Heart left ventricle (tissue), 16 donors: Measurements from ENCODE around the gene EIF4A3. TPM values are rescaled to one million over a fixed set of nuclear protein-coding genes. Genes with fewer than 3 reads are reported as not detected.

Source experiments
- ATAC-seq, 4 donors: fragments of 200-7000 bp; cut with Tn5 transposase; one replicate each; pipeline ENCODE4 v1.9.1; 2020 to 2022; ENCODE audit warnings: moderate library complexity in 4 of 4, mild to moderate bottlenecking in 3 of 4, moderate number of reproducible peaks in 1 of 4
- DNase-seq, 5 donors: peaks; one replicate each; pipeline ENCODE4 v3.0.0-alpha.2; 2020
- H3K27ac ChIP-seq, 12 donors: fragments of 200-600 bp; sonication (generic) in 4 of 12; one replicate each; pipeline versions ENCODE4 v1.5.0 to v1.8.0; 2016 to 2022; ENCODE audit warnings: mild to moderate bottlenecking in 2 of 12
- H3K27me3 ChIP-seq, 9 donors: fragments of 200-600 bp; sonication (generic) in 2 of 9; one replicate each; pipeline versions ENCODE4 v1.5.1 to v1.8.0; 2016 to 2022; ENCODE audit warnings: mild to moderate bottlenecking in 3 of 9
- H3K36me3 ChIP-seq, 9 donors: fragments of 200-600 bp; sonication (generic) in 2 of 9; one replicate each; pipeline versions ENCODE4 v1.5.0 to v1.8.0; 2018 to 2022; ENCODE audit warnings: mild to moderate bottlenecking in 2 of 9
- H3K4me1 ChIP-seq, 12 donors: fragments of 200-600 bp; sonication (generic) in 4 of 12; one replicate each; pipeline versions ENCODE4 v1.5.0 to v1.8.0; 2016 to 2022; ENCODE audit warnings: mild to moderate bottlenecking in 3 of 12
- H3K4me3 ChIP-seq, 12 donors: fragments of 200-600 bp; sonication (generic) in 4 of 12; one replicate each; pipeline versions ENCODE4 v1.5.0 to v1.8.0; 2017 to 2022; ENCODE audit warnings: mild to moderate bottlenecking in 9 of 12, moderate library complexity in 4 of 12
- H3K9me3 ChIP-seq, 12 donors: fragments of 200-600 bp; sonication (generic) in 4 of 12; one replicate each; pipeline versions ENCODE4 v1.5.0 to v1.8.0; 2016 to 2022; ENCODE audit warnings: mild to moderate bottlenecking in 1 of 12
- CTCF ChIP-seq, 12 donors: fragments of 200-600 bp; sonication (generic) in 4 of 12; IDR thresholded peaks; one replicate each; pipeline versions ENCODE4 v1.5.0 to v1.8.0; 2018 to 2022; ENCODE audit warnings: antibody characterized with exemption in 12 of 12, mild to moderate bottlenecking in 5 of 12
- POLR2A ChIP-seq, 2 donors: fragments of 450-650 bp; IDR thresholded peaks; one replicate each; pipeline ENCODE4 v1.6.1; 2017; ENCODE audit warnings: antibody characterized with exemption in 2 of 2, mild to moderate bottlenecking in 2 of 2, moderate library complexity in 2 of 2
- WGBS, 4 donors: extraction: QIAGEN DNeasy Blood & Tissue Kit in 2 of 4; methylation state at CpG; one replicate each; pipeline versions ENCODE4 v1.1.5 to v1.1.7; 2013 to 2018; 5-methylcytosine and 5-hydroxymethylcytosine counted together
- intact Hi-C, 10 donors: fragments of 100-400 bp; cut with DNase I; formaldehyde crosslinking; loops; one replicate each; pipeline versions ENCODE4 v1.11.1 to v1.14.2; 2022
- polyA plus RNA-seq, 2 donors: library from polyadenylated mRNA; stranded (reverse); fragments of 200-250 nt; gene quantifications; one replicate each; pipeline ENCODE4 v1.2.3, GENCODE V29; 2013
- total RNA-seq, 9 donors: library from RNA; depleted of rRNA in 2 of 9; stranded (reverse); fragments of >200 nt in 2 of 9; fragmentation: NEBNext Ultra II Directional in 3 of 9; extraction: Animal tissue kit (Norgen Biotek cat#: 25700) in 3 of 9; gene quantifications; one replicate each; pipeline versions ENCODE4 v1.1.0 to v1.2.4, GENCODE V29; 2016 to 2023
- donor health status: ischemic (EF 13 %, LVEDD 7.1; RV severe dilation, severe dysfunction).
- donor health status: healthy with polysubstance abuse.
- donor health status: DM: no; HTN: yes; CAD: no.
- donor health status: DM: no; HTN: no; CAD: no.
- donor health status: ischemic (EF 25% LVEDD 6.9; RV normal size, moderate dysfunction).
- donor health status: ischemic (EF 25% LVEDD 5.7; RV mildly dilated, moderate dysfunction).
- donor health status: healthy.
- donor health status: DM: yes; HTN: yes; CAD: no.
- donor health status: ischemic (EF 35%, LVEDD 5.7; RV mildly dilated, moderate dysfunction).
- donor health status: nonischemic (EF 11% LVEDD 7.7; RV severe dilation, severe dysfunction).
- donor health status: DM: yes; HTN: yes; CAD: no.
- donor health status: PGD.
- donor health status: ischemic (EF 29% LVEDD 5.4; RV normal size, mild dysfunction).
- donor health status: nonischemic (EF 23%, LVEDD 6.1; RV moderate dilation, normal function).

Gene EIF4A3
- total and polyA plus RNA-seq, 11 donors: 17.8 to 57.5 (median 31.6) TPM

GRCh38 chr17:80115159-80115558, 31.8 kb downstream of the EIF4A3 start:
- no peak overlapping the region for H3K4me3 ChIP-seq
- H3K27me3 ChIP-seq: no peaks in the 10 kb centered on the region
- 93 to 95% (median 94%) methylated on average over 8 of the region's 8 CpGs for WGBS, 4 donors
- no peak for DNase-seq
- H3K9me3 ChIP-seq: peaks cover 0 to 10% (median 0%) of the 10 kb centered on the region in 12 donors
- TF ChIP-seq CTCF (IDR thresholded peaks at IDR 0.05): no peak
- no peak for TF ChIP-seq POLR2A (IDR thresholded peaks at IDR 0.05)
- H3K27ac ChIP-seq: no peak overlapping the region
- intact Hi-C loops: no loop called here
- ATAC-seq: no peak
- peaks cover 0 to 35% (median 0%) of the 10 kb centered on the region in 9 donors for H3K36me3 ChIP-seq
- no peaks in the 10 kb centered on the region for H3K4me1 ChIP-seq

GRCh38 chr17:80114758-80115157, 32.2 kb downstream of the EIF4A3 start:
- TF ChIP-seq CTCF (IDR thresholded peaks at IDR 0.05) (no peak), POLR2A (IDR thresholded peaks at IDR 0.05) (no peak)
- H3K27ac ChIP-seq: no peak overlapping the region
- H3K36me3 ChIP-seq: peaks cover 0 to 39% (median 2%) of the 10 kb centered on the region in 9 donors
- H3K4me3 ChIP-seq: no peak overlapping the region
- 78 to 96% (median 91%) methylated on average over 7 of the region's 7 CpGs for WGBS, 4 donors
- ATAC-seq (no peak), DNase-seq (no peak)
- intact Hi-C loops: no loop called here
- no peaks in the 10 kb centered on the region for H3K27me3 ChIP-seq
- H3K4me1 ChIP-seq: no peaks in the 10 kb centered on the region
- H3K9me3 ChIP-seq: peaks cover 0 to 10% (median 0%) of the 10 kb centered on the region in 12 donors

- H3K9me3 ChIP-seq: peaks cover 0 to 10% (median 0%) of the 10 kb centered on the region in 12 donors
- no peaks in the 10 kb centered on the region for H3K27me3 ChIP-seq
- peaks cover 0 to 36% (median 2%) of the 10 kb centered on the region in 9 donors for H3K36me3 ChIP-seq
- no peak overlapping the region for H3K27ac ChIP-seq
- H3K4me1 ChIP-seq: no peaks in the 10 kb centered on the region
- H3K4me3 ChIP-seq: no peak overlapping the region
- DNase-seq (no peak), ATAC-seq (no peak)
- WGBS, 4 donors: 89 to 91% (median 91%) methylated on average over 8 to 20 of the region's 20 CpGs
- TF ChIP-seq CTCF (IDR thresholded peaks at IDR 0.05) (no peak), POLR2A (IDR thresholded peaks at IDR 0.05) (no peak)
- intact Hi-C loops: no loop called here
Observed at GRCh38 chr17:80113033-80113484, 33.9 kb downstream of the EIF4A3 start.

GRCh38 chr17:80112471-80113032, 34.4 kb downstream of the EIF4A3 start:
- Histone ChIP-seq H3K27ac (no peak overlapping the region), H3K27me3 (no peaks in the 10 kb centered on the region), H3K9me3 (peaks cover 0 to 10% (median 0%) of the 10 kb centered on the region in 12 donors), H3K36me3 (peaks cover 0 to 41% (median 2%) of the 10 kb centered on the region in 9 donors), H3K4me3 (no peak overlapping the region), H3K4me1 (no peaks in the 10 kb centered on the region)
- ATAC-seq: no peak
- WGBS, 4 donors: 91 to 95% (median 93%) methylated on average over 16 to 24 of the region's 24 CpGs
- intact Hi-C loops: no loop called here
- DNase-seq: no peak
- TF ChIP-seq CTCF (IDR thresholded peaks at IDR 0.05): no peak
- no peak for TF ChIP-seq POLR2A (IDR thresholded peaks at IDR 0.05)
